Activated naive CD8-positive, alpha-beta T cell treated with anti-CD3 and anti-CD28 coated beads, Interleukin-2, amount 50 U/mL, for 24 hours (primary cell): ENCODE data around the gene NHLRC4.
"Not testable (repeated sequence)": the region's sequence is repeated elsewhere in the genome, so short reads cannot be mapped to it uniquely, and the experiment has no call there.

ENCODE experiments used
- ATAC-seq: fragments of 150-1000 bp; cut with Tn5 transposase; one replicate; pipeline ENCODE4 v1.10.0; 2021
- DNase-seq: peaks from one replicate; pipeline ENCODE4 v3.0.0; 2021
- H3K27ac Mint-ChIP-seq: one replicate; pipeline ENCODE4 v1.8.0; 2021; ENCODE audit warnings: mild to moderate bottlenecking, mixed read lengths
- H3K27me3 Mint-ChIP-seq: one replicate; pipeline ENCODE4 v1.8.0; 2021; ENCODE audit warnings: mixed read lengths
- H3K36me3 Mint-ChIP-seq: one replicate; pipeline ENCODE4 v1.8.0; 2021; ENCODE audit warnings: low read depth, mixed read lengths
- H3K4me1 Mint-ChIP-seq: one replicate; pipeline ENCODE4 v1.8.0; 2021; ENCODE audit warnings: mixed read lengths
- H3K4me3 Mint-ChIP-seq: one replicate; pipeline ENCODE4 v1.8.0; 2021; ENCODE audit warnings: mild to moderate bottlenecking, moderate library complexity, mixed read lengths
- H3K9me3 Mint-ChIP-seq: one replicate; pipeline ENCODE4 v1.8.0; 2021; ENCODE audit warnings: mixed read lengths

The NHLRC4 gene

DNA sequence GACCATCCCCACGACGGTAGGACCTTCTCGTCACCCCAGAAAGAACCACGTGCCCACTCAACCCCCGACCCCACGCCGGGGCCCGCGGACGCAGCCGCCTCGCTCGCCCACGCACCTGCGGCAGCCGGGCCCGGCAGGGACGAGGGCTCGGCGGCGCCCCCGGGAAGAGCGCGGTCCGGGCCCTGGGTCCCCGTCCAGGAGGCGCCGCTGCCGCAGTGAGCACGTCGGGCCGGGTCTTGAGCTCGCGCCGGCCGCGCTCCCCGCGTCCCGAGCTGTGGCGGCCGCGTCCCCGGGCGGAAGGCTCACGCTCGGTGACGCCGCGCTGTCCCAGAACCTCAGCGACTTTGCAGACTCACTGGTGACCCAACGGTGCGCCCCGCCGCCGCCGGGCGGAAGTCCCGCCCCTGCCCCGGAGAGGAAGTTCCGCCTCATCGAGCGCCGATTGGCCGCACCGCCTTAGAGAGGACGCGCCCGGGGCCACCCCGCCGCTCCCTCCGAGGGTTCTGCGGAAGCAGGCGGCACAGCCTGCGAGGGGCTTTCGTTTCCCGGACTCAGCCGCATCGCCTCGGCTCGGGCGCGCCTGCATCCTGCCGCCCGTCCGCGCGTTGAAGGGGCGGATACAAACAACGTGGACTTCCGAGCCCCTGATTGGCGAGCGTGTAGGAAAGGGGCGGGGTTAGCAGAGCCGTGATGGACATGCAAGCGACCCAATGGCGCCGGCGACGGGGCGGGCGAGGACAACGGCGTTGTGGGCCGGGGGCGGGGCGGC lies 22.3 kb downstream of the NHLRC4 start:
- H3K4me1 Mint-ChIP-seq, result peaks cover 23% of the 10 kb centered on the region
- ATAC-seq, result peak; percentile 71
- DNase-seq, result peak; percentile 98
- H3K27ac Mint-ChIP-seq, result peak overlapping the region; percentile 99
- H3K36me3 Mint-ChIP-seq, result peaks cover 13% of the 10 kb centered on the region
- H3K27me3 Mint-ChIP-seq, result no peaks in the 10 kb centered on the region
- H3K9me3 Mint-ChIP-seq, result no peaks in the 10 kb centered on the region
- H3K4me3 Mint-ChIP-seq, result peak overlapping the region; percentile 94

DNA sequence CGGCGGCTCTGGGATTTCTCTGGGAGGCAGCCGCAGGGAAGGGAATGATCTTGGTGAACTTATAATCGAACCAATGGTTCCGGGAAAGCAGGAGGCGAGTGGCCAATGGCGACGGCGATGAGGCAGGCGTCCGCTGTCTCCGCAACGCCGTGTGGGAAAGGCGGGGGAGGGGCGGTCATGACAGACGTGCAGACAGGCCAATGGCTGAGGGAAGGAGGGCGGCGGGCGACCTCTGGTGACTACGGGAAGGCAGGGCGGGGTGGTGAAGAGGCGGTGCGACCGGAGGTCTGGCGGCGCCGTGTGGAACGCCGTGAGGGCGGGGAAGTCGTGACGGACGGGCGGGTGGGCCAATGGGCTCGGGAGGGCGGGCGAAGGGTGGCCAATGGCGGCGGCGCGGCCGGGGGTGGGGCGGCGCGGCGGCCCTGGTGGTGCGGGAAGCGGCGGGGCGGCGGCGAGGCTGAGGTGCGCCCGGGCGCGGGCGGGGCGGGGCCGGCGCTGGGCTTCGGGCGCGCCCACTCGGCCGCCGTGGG lies 22.9 kb downstream of the NHLRC4 start, which contains the start of gene RAB40C:
Gene RAB40C (plus strand): TSS at position 409 of the 530 bp plus-strand sequence. CDS start 226 bp downstream, outside the sequence.
- Mint-ChIP-seq H3K9me3 (no peaks in the 10 kb centered on the region), H3K27ac (peak within 1 kb of the TSS; percentile 99), H3K27me3 (no peaks in the 10 kb centered on the region), H3K36me3 (peaks cover 13% of the 10 kb centered on the region), H3K4me1 (peaks cover 23% of the 10 kb centered on the region), H3K4me3 (peak within 1 kb of the TSS; percentile 94)
- ATAC-seq (peak; percentile 86), DNase-seq (peak; percentile 99)

DNA sequence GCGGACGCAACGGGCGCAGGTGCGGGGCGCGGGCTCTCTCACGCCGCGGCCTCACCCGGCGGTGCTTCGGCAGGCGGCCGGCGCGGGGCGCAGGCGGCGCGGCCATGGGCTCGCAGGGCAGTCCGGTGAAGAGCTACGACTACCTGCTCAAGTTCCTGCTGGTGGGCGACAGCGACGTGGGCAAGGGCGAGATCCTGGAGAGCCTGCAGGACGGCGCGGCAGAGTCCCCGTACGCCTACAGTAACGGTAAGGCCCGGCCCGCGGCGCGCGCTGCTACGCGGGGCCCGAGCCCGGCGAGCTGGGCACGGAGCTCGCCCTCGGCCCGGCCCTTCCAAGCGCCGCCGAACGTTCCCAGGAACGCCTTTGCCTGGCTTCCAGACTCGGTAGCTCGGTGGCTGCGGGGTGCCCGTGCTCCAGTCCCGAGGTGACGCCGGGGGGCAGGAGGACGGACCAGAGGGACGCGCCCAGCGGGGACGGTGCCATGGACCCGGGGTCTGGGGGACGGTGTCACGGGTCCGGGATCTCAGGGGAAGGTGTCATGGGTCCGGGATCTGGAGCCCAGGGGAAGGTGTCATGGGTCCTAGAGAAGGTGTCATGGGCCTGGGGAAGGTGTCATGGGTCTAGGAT lies 23.5 kb downstream of the NHLRC4 start:
- Mint-ChIP-seq H3K36me3 (peaks cover 13% of the 10 kb centered on the region), H3K9me3 (no peaks in the 10 kb centered on the region), H3K27me3 (no peaks in the 10 kb centered on the region), H3K27ac (peak overlapping the region; percentile 66), H3K4me3 (peak overlapping the region; percentile 81), H3K4me1 (peaks cover 23% of the 10 kb centered on the region)
- ATAC-seq (no peak), DNase-seq (peak; percentile 29)

DNA sequence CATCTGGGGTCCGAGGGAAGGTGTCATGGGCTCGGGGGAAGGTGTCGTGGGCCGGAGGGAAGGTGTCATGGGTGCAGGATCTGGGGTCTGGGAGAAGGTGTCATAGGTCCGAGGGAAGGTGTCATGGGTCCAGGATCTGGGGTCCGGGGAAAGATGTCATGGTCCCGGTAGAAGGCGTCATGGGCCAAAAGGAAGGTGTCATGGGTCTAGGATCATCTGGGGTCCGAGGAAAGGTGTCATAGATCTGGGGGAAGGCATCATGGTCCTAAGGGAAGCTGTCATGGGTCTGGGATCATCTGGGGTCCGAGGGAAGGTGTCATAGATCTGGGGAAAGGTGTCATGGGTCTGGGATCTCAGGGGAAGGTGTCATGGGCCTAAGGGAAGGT lies 24.0 kb downstream of the NHLRC4 start:
- Mint-ChIP-seq H3K36me3 (peaks cover 13% of the 10 kb centered on the region), H3K27ac (peak overlapping the region; percentile 66), H3K9me3 (no peaks in the 10 kb centered on the region), H3K4me3 (peak overlapping the region; percentile 81), H3K27me3 (no peaks in the 10 kb centered on the region), H3K4me1 (peaks cover 23% of the 10 kb centered on the region)
- DNase-seq (no peak), ATAC-seq (no peak)

DNA sequence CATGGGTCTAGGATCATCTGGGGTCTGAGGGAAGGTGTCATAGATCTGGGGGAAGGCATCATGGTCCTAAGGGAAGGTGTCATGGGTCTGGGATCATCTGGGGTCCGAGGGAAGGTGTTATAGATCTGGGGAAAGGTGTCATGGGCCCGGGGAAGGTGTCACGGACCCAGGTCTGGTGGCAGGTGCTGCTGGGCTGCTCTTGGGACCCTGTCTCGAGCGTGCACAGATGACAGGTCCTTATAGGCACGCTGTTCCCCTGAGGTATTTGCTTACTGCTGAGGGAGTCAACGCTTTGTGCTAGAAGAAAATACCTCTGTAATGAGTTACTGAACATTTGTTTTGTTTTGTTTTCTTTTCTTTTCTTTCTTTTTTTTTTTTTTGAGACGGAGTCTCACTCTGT lies 24.4 kb downstream of the NHLRC4 start:
- peak overlapping the region; percentile 81 for H3K4me3 Mint-ChIP-seq
- ATAC-seq (no peak), DNase-seq (no peak)
- peak overlapping the region; percentile 66 for H3K27ac Mint-ChIP-seq
- H3K36me3 Mint-ChIP-seq, result peaks cover 13% of the 10 kb centered on the region
- H3K4me1 Mint-ChIP-seq, result peaks cover 23% of the 10 kb centered on the region
- H3K27me3 Mint-ChIP-seq, result no peaks in the 10 kb centered on the region
- H3K9me3 Mint-ChIP-seq, result no peaks in the 10 kb centered on the region

DNA sequence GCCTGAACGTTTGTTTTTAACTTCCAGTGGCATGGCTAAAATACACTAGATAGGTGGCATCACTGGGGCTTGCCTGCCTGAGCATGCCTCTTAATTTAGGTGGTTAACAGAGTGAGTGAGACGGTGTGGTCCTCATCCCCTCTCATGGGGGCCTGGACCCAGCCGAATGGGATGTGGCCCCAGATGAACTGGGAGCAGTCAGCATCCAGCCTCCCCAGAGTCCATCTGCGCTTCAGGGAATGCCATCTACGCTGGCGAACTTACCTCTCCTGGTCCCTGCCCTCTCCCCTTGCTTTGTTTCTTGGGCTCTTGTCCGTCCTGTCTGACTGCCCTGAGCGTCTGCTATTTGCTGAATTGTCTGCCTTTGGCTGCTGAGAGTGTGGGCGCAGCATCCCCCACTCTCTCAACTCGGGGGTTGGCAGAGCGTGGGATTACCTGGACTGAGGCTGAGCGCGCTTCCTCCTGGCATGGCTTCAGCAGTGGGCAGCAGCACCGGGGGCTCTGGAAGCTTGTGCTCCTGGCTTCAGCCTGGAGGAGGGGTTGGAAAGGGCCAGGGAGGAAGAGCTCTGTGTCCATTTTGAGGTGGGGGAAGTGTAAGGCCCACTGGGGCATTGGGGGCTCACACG lies 25.2 kb downstream of the NHLRC4 start:
- ATAC-seq (no peak), DNase-seq (no peak)
- Mint-ChIP-seq H3K27ac (no peak overlapping the region), H3K9me3 (no peaks in the 10 kb centered on the region), H3K4me3 (peak overlapping the region; percentile 26), H3K27me3 (no peaks in the 10 kb centered on the region), H3K36me3 (peaks cover 13% of the 10 kb centered on the region), H3K4me1 (peaks cover 23% of the 10 kb centered on the region)

DNA sequence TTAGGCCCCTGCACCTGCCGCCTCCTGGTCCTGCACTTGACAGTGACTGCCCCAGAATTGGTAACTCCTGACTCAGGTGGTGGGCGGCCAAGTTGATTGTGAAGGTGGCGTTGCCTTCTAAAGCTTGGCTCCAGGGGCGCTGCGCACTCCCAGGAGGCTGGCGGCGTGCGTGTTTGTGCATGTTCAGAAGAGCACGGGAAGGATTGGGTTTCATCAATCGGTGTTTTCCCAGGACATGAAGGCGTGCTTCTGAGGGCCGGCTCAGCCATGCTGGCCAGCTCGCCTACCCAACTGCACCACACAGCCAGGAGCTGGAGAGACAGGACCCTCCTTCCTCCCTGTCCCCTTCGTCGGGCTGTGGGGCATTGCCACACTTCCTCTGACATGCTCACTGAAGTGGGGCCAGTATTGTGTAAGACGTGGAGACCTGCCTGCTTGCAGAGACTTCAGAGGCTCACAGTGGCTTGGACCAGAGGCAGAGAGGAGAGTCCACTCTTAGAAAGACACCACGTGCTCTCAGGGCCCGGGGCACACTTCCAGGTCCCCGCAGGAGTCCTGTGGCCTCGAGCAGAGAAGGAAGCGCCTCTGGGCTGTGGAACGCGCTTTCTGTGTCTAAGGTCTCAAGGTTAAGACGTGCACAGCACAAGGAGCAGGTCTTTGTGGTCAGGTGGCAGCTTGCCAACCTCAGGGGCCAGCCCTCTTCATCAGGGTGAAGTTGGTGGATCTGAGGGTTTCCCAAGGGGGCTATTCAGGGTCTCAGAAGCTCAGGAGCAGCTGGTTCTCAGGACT lies 25.9 kb downstream of the NHLRC4 start:
- H3K9me3 Mint-ChIP-seq, result no peaks in the 10 kb centered on the region
- no peak for DNase-seq
- no peak overlapping the region for H3K4me3 Mint-ChIP-seq
- peak overlapping the region; percentile 42 for H3K27ac Mint-ChIP-seq
- H3K36me3 Mint-ChIP-seq, result peaks cover 9% of the 10 kb centered on the region
- no peaks in the 10 kb centered on the region for H3K27me3 Mint-ChIP-seq
- no peak for ATAC-seq
- peaks cover 19% of the 10 kb centered on the region for H3K4me1 Mint-ChIP-seq

DNA sequence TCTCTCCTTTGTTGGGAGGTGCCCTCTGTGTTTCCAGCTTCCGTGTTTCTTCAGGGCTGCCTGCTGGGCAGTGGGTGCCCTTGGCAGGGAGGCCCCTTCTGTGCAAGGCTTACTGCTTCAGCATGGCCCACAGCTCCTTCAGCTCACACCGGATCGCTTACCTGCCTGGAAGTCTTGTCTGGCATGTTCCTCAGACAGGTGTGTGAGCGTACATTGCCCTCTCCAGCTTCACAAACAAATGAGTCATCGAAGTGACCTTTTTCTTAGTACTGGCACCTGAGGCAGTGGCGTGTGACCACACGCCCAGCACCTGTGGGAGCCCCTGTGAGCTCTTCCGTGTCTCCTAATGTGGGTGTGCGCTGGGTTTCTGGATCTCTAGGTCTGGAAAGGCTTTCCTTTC lies 26.6 kb downstream of the NHLRC4 start:
- no peaks in the 10 kb centered on the region for H3K27me3 Mint-ChIP-seq
- no peaks in the 10 kb centered on the region for H3K9me3 Mint-ChIP-seq
- DNase-seq (no peak), ATAC-seq (no peak)
- peaks cover 3% of the 10 kb centered on the region for H3K36me3 Mint-ChIP-seq
- H3K4me1 Mint-ChIP-seq, result peaks cover 14% of the 10 kb centered on the region
- no peak overlapping the region for H3K27ac Mint-ChIP-seq
- H3K4me3 Mint-ChIP-seq, result no peak overlapping the region

DNA sequence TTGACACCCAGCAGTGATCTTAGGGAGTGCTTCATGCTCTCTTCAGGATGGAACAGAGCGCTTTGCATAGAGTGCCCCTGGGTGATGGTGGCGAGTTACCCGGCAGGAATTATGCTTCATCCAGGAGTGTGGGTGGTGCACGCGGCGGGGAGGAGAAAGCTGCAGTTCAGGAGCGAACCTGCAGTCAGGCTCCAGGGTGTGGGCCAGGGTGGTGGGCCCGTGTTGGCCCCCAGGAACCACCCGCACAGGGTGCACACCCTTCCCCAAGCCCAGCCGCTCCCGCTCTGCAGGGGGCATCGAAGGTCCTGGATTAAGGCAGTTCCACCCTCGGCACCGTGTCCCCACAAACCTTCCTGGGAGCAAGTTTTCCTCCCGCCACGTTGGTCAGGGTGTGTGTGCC lies 27.0 kb downstream of the NHLRC4 start:
- Mint-ChIP-seq H3K9me3 (no peaks in the 10 kb centered on the region), H3K27ac (no peak overlapping the region), H3K27me3 (no peaks in the 10 kb centered on the region), H3K36me3 (peaks cover 4% of the 10 kb centered on the region), H3K4me3 (no peak overlapping the region), H3K4me1 (peaks cover 11% of the 10 kb centered on the region)
- DNase-seq, result no peak
- ATAC-seq, result no peak

DNA sequence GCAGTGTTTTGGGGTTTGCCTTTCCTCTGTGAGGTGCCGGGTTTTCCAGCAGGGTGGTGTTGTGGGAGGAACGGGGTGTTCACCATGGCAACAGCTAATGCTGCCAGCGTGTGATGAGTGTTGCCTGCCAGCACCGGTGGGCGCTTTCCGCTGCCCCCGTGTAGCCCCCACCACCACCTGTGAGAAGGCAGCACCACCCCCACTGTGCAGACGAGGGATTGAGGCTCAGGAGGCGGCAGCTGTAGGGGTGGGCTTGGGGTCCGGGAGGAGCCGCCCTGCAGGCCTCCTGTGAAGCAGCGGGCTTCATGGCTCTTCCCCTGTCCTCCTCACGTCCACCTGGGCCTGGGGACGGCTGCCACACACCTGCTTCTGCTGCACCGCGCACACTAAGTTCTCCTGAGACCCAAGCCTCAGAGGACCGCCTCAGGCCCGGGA lies 28.3 kb downstream of the NHLRC4 start:
- Mint-ChIP-seq H3K27ac (no peak overlapping the region), H3K9me3 (no peaks in the 10 kb centered on the region), H3K4me1 (peaks cover 11% of the 10 kb centered on the region), H3K36me3 (peaks cover 7% of the 10 kb centered on the region), H3K27me3 (no peaks in the 10 kb centered on the region), H3K4me3 (no peak overlapping the region)
- ATAC-seq (peak; percentile 3), DNase-seq (no peak)

DNA sequence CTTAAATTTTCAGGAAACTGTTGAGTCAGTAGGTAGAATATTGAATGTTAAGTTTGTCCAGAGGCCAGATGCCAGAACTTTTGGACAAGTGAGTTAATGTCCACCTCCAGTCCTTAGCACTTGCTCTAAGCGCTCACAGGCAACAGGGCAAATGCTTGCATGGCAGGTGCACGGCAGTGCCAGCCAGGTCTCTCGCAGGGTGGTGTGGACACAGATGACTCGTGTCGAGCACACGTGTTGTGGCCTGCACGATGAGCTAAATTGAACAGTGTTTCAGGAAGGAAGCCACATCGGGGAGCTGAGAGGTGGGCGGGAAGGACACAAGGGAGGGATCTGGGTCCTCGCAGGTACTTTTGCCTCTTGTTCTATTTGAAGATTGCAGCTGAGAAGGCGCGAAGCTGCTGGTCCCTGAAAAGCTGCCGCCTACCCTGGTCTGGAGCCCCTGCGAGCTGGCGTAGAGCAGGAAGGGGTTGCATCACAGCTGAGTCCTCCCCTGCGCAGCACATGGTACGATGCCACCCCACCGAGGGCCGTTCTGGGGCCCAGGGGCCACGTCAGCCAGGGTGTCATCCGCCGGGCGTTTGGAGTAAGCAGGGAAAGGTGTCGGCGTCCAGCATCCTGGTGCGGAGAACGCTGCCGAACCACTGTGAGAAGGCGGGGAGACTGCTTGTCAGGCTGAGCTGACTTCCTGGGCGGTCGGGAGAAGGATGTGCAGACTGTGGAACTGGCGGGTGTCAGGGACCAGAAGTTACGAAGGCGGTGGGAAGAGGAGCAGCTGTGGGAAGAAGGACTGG lies 29.3 kb downstream of the NHLRC4 start:
- no peak for ATAC-seq
- DNase-seq, result no peak
- Mint-ChIP-seq H3K27me3 (no peaks in the 10 kb centered on the region), H3K36me3 (peaks cover 7% of the 10 kb centered on the region), H3K4me1 (peaks cover 5% of the 10 kb centered on the region), H3K27ac (no peak overlapping the region), H3K4me3 (no peak overlapping the region), H3K9me3 (no peaks in the 10 kb centered on the region)

DNA sequence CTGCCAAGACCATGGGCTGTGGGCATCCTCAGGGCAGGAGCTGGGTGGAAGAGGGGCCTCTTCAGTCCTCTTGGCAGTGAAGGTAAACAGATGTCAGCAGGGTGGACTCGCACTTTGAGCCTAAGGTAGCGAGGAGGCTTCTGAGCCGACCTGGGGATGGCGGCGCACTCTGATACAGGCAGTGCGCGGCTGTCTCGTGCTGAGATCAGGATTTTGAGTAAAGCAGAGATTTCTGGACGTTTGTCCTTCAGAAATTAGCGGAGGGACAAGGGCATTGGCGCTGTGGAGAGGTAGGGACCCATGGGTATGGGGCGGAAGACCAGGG lies 29.9 kb downstream of the NHLRC4 start:
- H3K36me3 Mint-ChIP-seq, result peaks cover 7% of the 10 kb centered on the region
- no peak overlapping the region for H3K4me3 Mint-ChIP-seq

DNA sequence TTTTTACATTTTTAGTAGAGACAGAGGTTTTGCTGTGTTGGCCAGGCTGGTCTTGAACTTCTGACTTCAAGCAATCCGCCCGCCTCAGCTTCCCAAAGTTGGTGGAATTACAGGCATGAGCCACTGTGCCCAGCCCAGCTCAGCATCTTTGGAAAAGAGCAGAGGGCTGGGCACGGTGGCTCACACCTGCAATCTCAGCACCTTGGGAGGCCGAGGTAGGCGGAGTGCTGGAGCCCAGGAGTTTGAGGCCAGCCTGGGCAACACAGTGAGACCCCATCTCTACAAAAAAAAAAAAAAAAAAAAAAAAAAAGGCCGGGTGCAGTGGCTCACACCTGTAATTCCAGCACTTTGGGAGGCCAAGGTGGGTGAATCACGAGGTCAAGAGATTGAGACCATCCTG lies 30.9 kb downstream of the NHLRC4 start:
- not testable (repeated sequence) for H3K4me3 Mint-ChIP-seq, ATAC-seq, H3K36me3 Mint-ChIP-seq, DNase-seq, H3K4me1 Mint-ChIP-seq, H3K27ac Mint-ChIP-seq, H3K27me3 Mint-ChIP-seq, H3K9me3 Mint-ChIP-seq

More for the DNA sequence above, 29.9 kb downstream of the NHLRC4 start:
- Mint-ChIP-seq H3K4me1 (peaks cover 2% of the 10 kb centered on the region), H3K9me3 (no peaks in the 10 kb centered on the region), H3K27ac (no peak overlapping the region), H3K27me3 (no peaks in the 10 kb centered on the region)
- no peak for DNase-seq
- ATAC-seq, result no peak
